SKM-1 (cell line): ENCODE measurements around the gene RERE.

Source experiments
- DNase-seq: peaks from one replicate; lab custom pipeline; 2025; ENCODE audit not compliant: unreplicated experiment; lab: John Stamatoyannopoulos, UW

RERE gene

GRCh38 chr1:8584316-8584715, 233.1 kb downstream of the RERE start:
- DNase-seq, result no peak

GRCh38 chr1:8583031-8583430, 234.4 kb downstream of the RERE start:
- no peak for DNase-seq

- no peak for DNase-seq
Observed at GRCh38 chr1:8580566-8580965, 236.9 kb downstream of the RERE start.

GRCh38 chr1:8578936-8579335, 238.5 kb downstream of the RERE start:
- no peak for DNase-seq

GRCh38 chr1:8578132-8578877, 239.1 kb downstream of the RERE start:
- no peak for DNase-seq

GRCh38 chr1:8574985-8575384, 242.5 kb downstream of the RERE start:
- no peak for DNase-seq

- DNase-seq, result no peak
Observed at GRCh38 chr1:8572106-8572505, 245.3 kb downstream of the RERE start.

- no peak for DNase-seq
Observed at GRCh38 chr1:8571200-8571984, 246.0 kb downstream of the RERE start.

GRCh38 chr1:8570465-8570864, 247.0 kb downstream of the RERE start:
- no peak for DNase-seq

GRCh38 chr1:8569242-8569641, 248.2 kb downstream of the RERE start:
- DNase-seq, result no peak

- DNase-seq, result no peak
Observed at GRCh38 chr1:8568837-8569236, 248.6 kb downstream of the RERE start.

GRCh38 chr1:8567146-8567545, 250.3 kb downstream of the RERE start:
- DNase-seq, result no peak

GRCh38 chr1:8565802-8566201, 251.6 kb downstream of the RERE start:
- DNase-seq, result no peak

- DNase-seq, result no peak
Observed at GRCh38 chr1:8563944-8564537, 253.4 kb downstream of the RERE start.

- DNase-seq, result no peak
Observed at GRCh38 chr1:8562881-8563865, 254.3 kb downstream of the RERE start.

GRCh38 chr1:8562222-8562621, 255.2 kb downstream of the RERE start:
- DNase-seq, result no peak

- no peak for DNase-seq
Observed at GRCh38 chr1:8560611-8561544, 256.6 kb downstream of the RERE start.

- no peak for DNase-seq
Observed at GRCh38 chr1:8560035-8560434, 257.4 kb downstream of the RERE start.

GRCh38 chr1:8555582-8555981, 261.9 kb downstream of the RERE start:
- DNase-seq, result no peak
